Activated B cell treated with CpG ODN at 0.5 μM for 24 hours (primary cell): ENCODE measurements around the gene RELT. TPM values are rescaled to one million over a fixed set of nuclear protein-coding genes. Genes with fewer than 3 reads are reported as not detected.
A peak's percentile ranks its signal among the peaks of the same experiment; 100 is the strongest.

Experiments
- ATAC-seq: fragments of 200-7000 bp; cut with Tn5 transposase; one replicate; pipeline ENCODE4 v1.10.0; 2021; ENCODE audit warnings: low read depth, mild to moderate bottlenecking, moderate library complexity
- CTCF ChIA-PET: fragments of 350-600 bp; sonication (Branson Sonifier 250); formaldehyde crosslinking; loops from one replicate; lab custom pipeline; 2021; ENCODE audit warnings: antibody characterized with exemption; lab: Charles Lee
- POLR2A ChIA-PET: fragments of 350-600 bp; sonication (Branson Sonifier 250); formaldehyde crosslinking; loops from one replicate; lab custom pipeline; 2021; ENCODE audit warnings: antibody characterized with exemption; lab: Charles Lee
- DNase-seq: peaks from one replicate; pipeline ENCODE4 v3.0.0; 2022
- H3K27ac Mint-ChIP-seq: one replicate; pipeline ENCODE4 v1.8.0; 2020; ENCODE audit warnings: mixed read lengths
- H3K27me3 Mint-ChIP-seq: one replicate; pipeline ENCODE4 v1.8.0; 2021; ENCODE audit warnings: mixed read lengths
- H3K36me3 Mint-ChIP-seq: one replicate; pipeline ENCODE4 v1.8.0; 2021; ENCODE audit warnings: low read depth, mixed read lengths
- H3K4me1 Mint-ChIP-seq: one replicate; pipeline ENCODE4 v1.8.0; 2021; ENCODE audit warnings: mixed read lengths
- H3K4me3 Mint-ChIP-seq: one replicate; pipeline ENCODE4 v1.8.0; 2020; ENCODE audit warnings: mild to moderate bottlenecking, mixed read lengths
- H3K9me3 Mint-ChIP-seq: one replicate; pipeline ENCODE4 v1.8.0; 2020; ENCODE audit warnings: mixed read lengths
- CTCF ChIP-seq: fragments of 200-600 bp; IDR thresholded peaks from one replicate; pipeline ENCODE4 v1.8.0; 2022; ENCODE audit warnings: antibody characterized with exemption, mild to moderate bottlenecking
- intact Hi-C: fragments of 100-400 bp; cut with micrococcal nuclease; formaldehyde crosslinking; loops from one replicate; pipeline ENCODE4 v1.15.1; 2024
- total RNA-seq: library from RNA; stranded (reverse); gene quantifications from 2 replicates; pipeline ENCODE4 v1.2.3, GENCODE V29; 2022

RELT gene
- total RNA-seq, 1 donor from 2014 or later: 90.1 TPM

DNA sequence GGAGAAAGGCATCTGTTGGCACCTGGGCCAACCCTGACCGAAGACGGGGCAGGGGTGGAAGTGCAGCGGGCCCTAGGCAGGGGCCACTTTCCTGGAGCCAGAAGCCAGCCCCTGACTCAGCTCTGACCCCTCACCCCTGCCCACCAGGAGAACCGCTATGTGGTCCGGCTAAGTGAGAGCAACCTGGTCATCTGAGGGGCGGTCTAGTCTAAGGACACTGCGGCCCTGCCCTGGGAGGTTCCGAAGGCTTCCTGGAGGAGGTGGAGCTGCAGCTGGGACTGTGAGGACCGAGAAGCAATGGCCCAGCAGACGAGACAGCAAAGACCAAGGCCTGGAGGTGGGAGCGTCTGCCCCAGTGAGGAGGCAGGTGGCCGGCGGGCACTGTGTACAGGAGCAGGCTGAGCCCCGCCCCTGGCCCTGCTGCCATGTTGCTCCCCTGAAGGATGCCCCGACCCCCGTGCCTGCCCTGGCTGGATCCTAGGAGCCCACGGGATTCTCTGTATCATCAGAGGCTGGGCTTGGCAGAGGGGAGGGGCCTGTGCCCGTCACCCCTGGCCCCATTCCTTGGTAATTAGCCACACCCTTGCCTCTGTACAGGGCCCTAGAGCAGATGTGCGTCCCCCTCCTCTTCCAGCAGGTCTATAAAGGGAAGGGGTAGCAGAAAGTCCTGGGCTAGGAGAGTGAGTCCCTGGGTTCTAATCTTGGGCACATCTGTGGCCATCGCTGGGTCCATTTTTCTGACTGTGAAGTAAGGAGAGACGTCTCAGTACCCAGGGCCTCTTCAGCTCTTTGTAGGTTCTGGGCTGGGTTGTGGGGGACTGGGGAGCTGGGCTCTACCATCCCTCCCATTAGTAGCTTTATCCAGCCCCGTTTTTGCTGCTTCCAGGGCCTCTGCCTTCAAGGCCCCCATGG is 19.4 kb downstream of the RELT start:
- Mint-ChIP-seq H3K36me3 (peaks cover 79% of the 10 kb centered on the region), H3K27me3 (no peaks in the 10 kb centered on the region), H3K4me3 (no peak overlapping the region), H3K4me1 (peaks cover 6% of the 10 kb centered on the region), H3K27ac (no peak overlapping the region), H3K9me3 (no peaks in the 10 kb centered on the region)
- ATAC-seq: no peak
- CTCF ChIA-PET: interaction anchor here (4.2 to 9.2 kb wide), 2 partner anchors 45 kb away, joined by 66 to 148 read pairs; no protein-coding TSS in a partner anchor
- intact Hi-C loops: no loop called here
- DNase-seq: no peak
- POLR2A ChIA-PET: no interaction called here
- TF ChIP-seq CTCF: no peak

GRCh38 chr11:73396251-73396930 is 20.2 kb downstream of the RELT start:
- Mint-ChIP-seq H3K27me3 (no peaks in the 10 kb centered on the region), H3K27ac (no peak overlapping the region), H3K4me3 (no peak overlapping the region), H3K9me3 (no peaks in the 10 kb centered on the region), H3K36me3 (peaks cover 75% of the 10 kb centered on the region), H3K4me1 (peaks cover 7% of the 10 kb centered on the region)
- ATAC-seq (no peak), DNase-seq (no peak)
- no peak for TF ChIP-seq CTCF
- CTCF ChIA-PET: interaction anchor here (1.6 to 9.2 kb wide), 2 partner anchors 46 to 61 kb away, joined by 3 to 66 read pairs; no protein-coding TSS in a partner anchor
- POLR2A ChIA-PET: no interaction called here
- intact Hi-C loops: no loop called here

GRCh38 chr11:73396985-73397384 is 20.8 kb downstream of the RELT start:
- TF ChIP-seq CTCF: no peak
- DNase-seq: no peak
- ATAC-seq: no peak
- ChIA-PET POLR2A (no interaction called here), CTCF (interaction anchor here (1.1 to 9.2 kb wide), 3 partner anchors 8 to 62 kb away, joined by 3 to 66 read pairs (median 3); no protein-coding TSS in a partner anchor)
- intact Hi-C loops: no loop called here
- Mint-ChIP-seq H3K27me3 (no peaks in the 10 kb centered on the region), H3K4me1 (peaks cover 7% of the 10 kb centered on the region), H3K27ac (no peak overlapping the region), H3K9me3 (no peaks in the 10 kb centered on the region), H3K4me3 (no peak overlapping the region), H3K36me3 (peaks cover 71% of the 10 kb centered on the region)

DNA sequence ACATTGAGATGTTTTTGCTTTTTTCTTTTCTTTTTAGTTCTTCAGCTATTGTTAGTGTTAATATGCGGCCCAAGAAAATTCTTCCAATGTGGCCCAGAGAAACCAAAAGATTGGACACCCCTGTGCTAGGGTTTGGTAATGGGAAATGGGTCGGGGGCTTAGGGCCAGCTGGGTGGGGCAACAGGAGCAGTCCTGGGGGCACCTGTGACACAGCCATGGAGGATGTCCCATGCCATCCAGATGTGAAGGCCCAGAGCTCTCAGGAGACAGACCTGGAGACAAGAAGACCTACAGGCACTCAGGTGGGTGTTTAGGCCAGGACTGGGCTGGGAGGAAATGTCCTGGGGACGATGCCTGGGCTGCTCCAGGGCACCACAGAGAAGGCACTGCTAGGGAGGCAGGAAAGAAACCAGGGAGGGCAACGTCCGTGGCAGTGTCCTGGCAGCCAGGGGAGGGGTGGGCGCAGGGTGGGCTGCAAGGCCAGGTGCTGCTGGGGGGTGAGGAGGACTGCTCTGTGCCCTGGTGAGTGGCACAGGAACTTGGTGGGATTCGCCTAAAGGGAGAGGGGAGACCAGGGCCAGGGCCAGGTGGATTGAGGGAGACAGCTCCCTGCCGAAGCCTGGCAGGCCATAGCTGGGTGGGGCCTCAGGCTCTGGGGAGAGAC is 21.4 kb downstream of the RELT start:
- Mint-ChIP-seq H3K4me3 (no peak overlapping the region), H3K4me1 (peaks cover 7% of the 10 kb centered on the region), H3K36me3 (peaks cover 65% of the 10 kb centered on the region), H3K27me3 (no peaks in the 10 kb centered on the region), H3K27ac (peak overlapping the region; percentile 41), H3K9me3 (no peaks in the 10 kb centered on the region)
- ChIA-PET POLR2A (no interaction called here), CTCF (interaction anchor here (1.1 to 9.2 kb wide), 3 partner anchors 9 to 63 kb away, joined by 3 to 66 read pairs (median 3); no protein-coding TSS in a partner anchor)
- DNase-seq: no peak
- intact Hi-C loops: no loop called here
- no peak for TF ChIP-seq CTCF
- ATAC-seq: no peak
